DND-41 (cell line): Measurements from ENCODE around the gene TOMM22.

ENCODE experiments used
- ATAC-seq: fragments of 200-7000 bp; cut with Tn5 transposase; 3 replicates; pipeline ENCODE4 v1.9.1; 2021; ENCODE audit warnings: low read depth; ENCODE audit not compliant: insufficient read depth
- DNase-seq: peaks from one replicate; pipeline ENCODE4 v3.0.0-alpha.2; 2020
- H2AFZ ChIP-seq: 2 replicates; pipeline ENCODE4 v1.6.0; 2012; ENCODE audit warnings: low read depth, low read length
- H3K27ac ChIP-seq: 2 replicates; pipeline ENCODE4 v1.5.1; 2012; ENCODE audit warnings: low read length, inconsistent platforms
- H3K27me3 ChIP-seq: fragments of 200-600 bp; sonication (generic); 2 replicates; pipeline ENCODE4 v1.6.0; 2012; ENCODE audit warnings: low read length, mild to moderate bottlenecking, inconsistent platforms; ENCODE audit not compliant: insufficient read depth, poor library complexity
- H3K36me3 ChIP-seq: 2 replicates; pipeline ENCODE4 v1.5.1; 2012; ENCODE audit warnings: low read length, inconsistent platforms; ENCODE audit not compliant: insufficient read depth
- H3K4me1 ChIP-seq: 2 replicates; pipeline ENCODE4 v1.5.1; 2012; ENCODE audit warnings: mild to moderate bottlenecking, low read length; ENCODE audit not compliant: insufficient read depth
- H3K4me2 ChIP-seq: 2 replicates; pipeline ENCODE4 v1.6.0; 2012; ENCODE audit warnings: mild to moderate bottlenecking, moderate library complexity, low read length, inconsistent platforms; ENCODE audit not compliant: insufficient read depth
- H3K4me3 ChIP-seq, 2 experiments: fragments of 200-600 bp in 1 of 2; shearing (Covaris generic) in 1 of 2; 2 replicates each; pipeline ENCODE4 v1.5.1; 2012 to 2016; ENCODE audit warnings: inconsistent platforms in 2 of 2, low read length in 2 of 2, mild to moderate bottlenecking in 2 of 2, low read depth in 1 of 2, moderate library complexity in 1 of 2
- H3K79me2 ChIP-seq: 2 replicates; pipeline ENCODE4 v1.6.0; 2012; ENCODE audit warnings: low read length, inconsistent platforms; ENCODE audit not compliant: insufficient read depth
- H3K9ac ChIP-seq: 2 replicates; pipeline ENCODE4 v1.6.0; 2012; ENCODE audit warnings: low read depth, mild to moderate bottlenecking, inconsistent platforms, low read length, moderate library complexity
- H3K9me3 ChIP-seq: 2 replicates; pipeline ENCODE4 v1.5.1; 2012; ENCODE audit warnings: low read length, moderate library complexity, mild to moderate bottlenecking, inconsistent platforms; ENCODE audit not compliant: insufficient read depth, severe bottlenecking
- H4K20me1 ChIP-seq: 2 replicates; pipeline ENCODE4 v1.6.0; 2012; ENCODE audit warnings: low read length; ENCODE audit not compliant: insufficient read depth
- EZH2 ChIP-seq: IDR thresholded peaks from 3 replicates; pipeline ENCODE4 v1.6.1; 2012; ENCODE audit warnings: borderline replicate concordance, low read depth, mild to moderate bottlenecking, moderate library complexity, low read length, inconsistent platforms; ENCODE audit not compliant: severe bottlenecking
- TF ChIP-seq, protein P1 (sequence below): IDR thresholded peaks from 2 replicates; pipeline ENCODE4 v1.5.1; 2012; ENCODE audit warnings: borderline replicate concordance, low read length, moderate library complexity, mild to moderate bottlenecking; ENCODE audit not compliant: poor library complexity, severe bottlenecking; ENCODE audit errors: extremely low read depth

TOMM22 gene

DNA sequence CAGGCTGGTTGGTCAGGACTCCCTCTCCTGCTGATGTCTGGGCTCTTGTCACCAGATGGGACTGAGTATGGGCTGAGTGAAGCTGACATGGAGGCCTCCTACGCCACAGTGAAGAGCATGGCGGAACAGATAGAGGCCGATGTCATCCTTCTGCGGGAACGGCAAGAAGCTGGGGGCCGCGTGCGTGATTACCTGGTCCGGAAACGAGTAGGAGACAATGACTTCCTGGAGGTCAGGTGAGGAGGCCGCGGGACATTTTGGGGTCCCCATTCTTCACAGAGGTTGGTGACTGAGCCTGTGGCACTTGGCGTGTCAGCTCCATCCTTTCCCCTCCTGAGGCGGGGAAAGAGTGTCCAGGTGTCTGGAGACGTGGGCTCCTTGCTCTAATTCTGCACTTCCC is 34.1 kb downstream of the TOMM22 start:
- Histone ChIP-seq H3K27ac (no peak overlapping the region), H2AFZ (no peak overlapping the region), H3K4me1 (peaks cover 8% of the 10 kb centered on the region; the same call in 1 of the 2 replicates), H3K4me3 (no peak overlapping the region), H3K79me2 (peaks cover 75% of the 10 kb centered on the region), H3K27me3 (no peaks in the 10 kb centered on the region), H3K9me3 (no peaks in the 10 kb centered on the region), H3K4me2 (no peak overlapping the region), H3K36me3 (peaks cover 71% of the 10 kb centered on the region), H3K9ac (no peak overlapping the region), H4K20me1 (peaks cover 59% of the 10 kb centered on the region)
- ATAC-seq (no peak), DNase-seq (no peak)
- TF ChIP-seq, protein P1, sequence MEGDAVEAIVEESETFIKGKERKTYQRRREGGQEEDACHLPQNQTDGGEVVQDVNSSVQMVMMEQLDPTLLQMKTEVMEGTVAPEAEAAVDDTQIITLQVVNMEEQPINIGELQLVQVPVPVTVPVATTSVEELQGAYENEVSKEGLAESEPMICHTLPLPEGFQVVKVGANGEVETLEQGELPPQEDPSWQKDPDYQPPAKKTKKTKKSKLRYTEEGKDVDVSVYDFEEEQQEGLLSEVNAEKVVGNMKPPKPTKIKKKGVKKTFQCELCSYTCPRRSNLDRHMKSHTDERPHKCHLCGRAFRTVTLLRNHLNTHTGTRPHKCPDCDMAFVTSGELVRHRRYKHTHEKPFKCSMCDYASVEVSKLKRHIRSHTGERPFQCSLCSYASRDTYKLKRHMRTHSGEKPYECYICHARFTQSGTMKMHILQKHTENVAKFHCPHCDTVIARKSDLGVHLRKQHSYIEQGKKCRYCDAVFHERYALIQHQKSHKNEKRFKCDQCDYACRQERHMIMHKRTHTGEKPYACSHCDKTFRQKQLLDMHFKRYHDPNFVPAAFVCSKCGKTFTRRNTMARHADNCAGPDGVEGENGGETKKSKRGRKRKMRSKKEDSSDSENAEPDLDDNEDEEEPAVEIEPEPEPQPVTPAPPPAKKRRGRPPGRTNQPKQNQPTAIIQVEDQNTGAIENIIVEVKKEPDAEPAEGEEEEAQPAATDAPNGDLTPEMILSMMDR = no peak
- TF ChIP-seq EZH2 = no peak

DNA sequence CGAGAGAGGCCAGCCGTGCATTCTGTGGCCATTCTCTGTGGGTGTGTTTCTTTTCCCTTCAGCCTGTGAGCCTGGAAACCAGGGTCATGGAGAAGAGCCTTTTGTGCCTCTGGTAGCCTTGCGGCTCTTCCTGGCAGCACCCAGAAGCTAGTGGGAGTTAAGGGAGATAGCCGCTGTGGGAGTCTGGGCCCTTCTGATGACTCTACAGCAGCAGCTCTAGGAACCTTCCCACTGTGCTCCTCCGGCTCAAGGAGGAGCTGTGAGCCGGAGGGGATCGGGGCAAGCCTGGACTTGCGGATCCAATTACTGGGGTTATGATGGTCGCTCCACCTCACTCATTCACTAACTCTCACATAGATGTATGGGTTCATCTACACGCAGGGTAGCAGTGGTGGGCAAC is 34.5 kb downstream of the TOMM22 start:
- no peak overlapping the region for H2AFZ ChIP-seq
- no peaks in the 10 kb centered on the region for H3K9me3 ChIP-seq
- H3K4me3 ChIP-seq = no peak overlapping the region
- peaks cover 70% of the 10 kb centered on the region for H3K36me3 ChIP-seq
- no peak overlapping the region for H3K4me2 ChIP-seq
- ATAC-seq (no peak), DNase-seq (no peak)
- H3K27me3 ChIP-seq = no peaks in the 10 kb centered on the region
- H4K20me1 ChIP-seq = peaks cover 58% of the 10 kb centered on the region
- no peak overlapping the region for H3K27ac ChIP-seq
- H3K9ac ChIP-seq = no peak overlapping the region
- peaks cover 8% of the 10 kb centered on the region; the same call in 1 of the 2 replicates for H3K4me1 ChIP-seq
- TF ChIP-seq, protein P1 = no peak
- TF ChIP-seq EZH2 = no peak
- H3K79me2 ChIP-seq = peaks cover 71% of the 10 kb centered on the region

DNA sequence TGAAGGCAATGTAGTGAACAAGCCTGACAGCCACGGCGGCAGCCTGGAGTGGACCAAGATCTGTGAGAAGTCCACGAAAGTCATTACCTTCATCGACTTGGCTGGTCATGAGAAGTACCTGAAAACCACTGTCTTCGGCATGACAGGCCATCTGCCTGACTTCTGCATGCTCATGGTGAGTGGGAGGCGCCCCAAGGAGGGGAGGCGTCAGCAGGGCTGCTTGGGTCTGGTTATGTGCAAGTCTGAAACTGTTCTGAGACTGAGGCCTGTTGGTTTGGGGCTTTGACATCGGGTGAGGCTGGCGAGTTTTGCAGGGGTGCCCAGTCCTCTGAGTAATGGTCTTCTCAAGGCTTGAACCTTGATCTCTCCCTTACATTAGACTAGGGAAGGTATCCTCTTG is 35.1 kb downstream of the TOMM22 start:
- DNase-seq (no peak), ATAC-seq (no peak)
- Histone ChIP-seq H3K9me3 (no peaks in the 10 kb centered on the region), H3K36me3 (peaks cover 74% of the 10 kb centered on the region), H3K4me3 (no peak overlapping the region), H3K4me2 (no peak overlapping the region), H3K9ac (no peak overlapping the region), H3K79me2 (peaks cover 65% of the 10 kb centered on the region), H3K27ac (no peak overlapping the region), H3K27me3 (no peaks in the 10 kb centered on the region), H4K20me1 (peaks cover 55% of the 10 kb centered on the region), H3K4me1 (peaks cover 8% of the 10 kb centered on the region; the same call in 1 of the 2 replicates), H2AFZ (no peak overlapping the region)
- no peak for TF ChIP-seq EZH2
- TF ChIP-seq, protein P1 = no peak

DNA sequence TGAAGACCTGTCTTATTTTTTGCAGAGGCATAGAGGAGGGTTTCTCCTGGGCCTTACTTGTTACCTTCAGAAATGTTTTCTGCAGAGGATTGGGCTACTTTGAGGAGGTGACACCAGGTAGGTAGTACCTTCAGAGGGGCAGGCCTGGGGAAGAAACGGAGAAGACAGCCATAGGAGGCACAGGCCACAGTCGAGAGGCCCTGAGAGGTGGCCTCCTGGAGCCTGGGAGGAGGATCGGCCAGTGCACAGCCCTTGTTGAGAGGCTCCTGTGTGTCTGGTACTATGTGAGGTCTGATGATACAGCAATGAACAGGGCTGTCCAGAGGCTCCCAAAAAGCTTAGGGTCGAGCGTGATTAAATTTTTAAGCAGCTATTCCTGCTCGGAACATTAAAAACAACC is 35.5 kb downstream of the TOMM22 start:
- H3K9ac ChIP-seq = no peak overlapping the region
- TF ChIP-seq, protein P1 = no peak
- TF ChIP-seq EZH2 = no peak
- H4K20me1 ChIP-seq = peaks cover 52% of the 10 kb centered on the region

More for the DNA sequence above, 35.5 kb downstream of the TOMM22 start:
- DNase-seq = no peak
- no peak for ATAC-seq
- peaks cover 8% of the 10 kb centered on the region; the same call in 1 of the 2 replicates for H3K4me1 ChIP-seq
- H3K4me3 ChIP-seq = no peak overlapping the region
- peaks cover 61% of the 10 kb centered on the region for H3K79me2 ChIP-seq
- H3K27me3 ChIP-seq = no peaks in the 10 kb centered on the region
- no peak overlapping the region for H2AFZ ChIP-seq
- no peaks in the 10 kb centered on the region for H3K9me3 ChIP-seq
- H3K4me2 ChIP-seq = no peak overlapping the region
- peaks cover 73% of the 10 kb centered on the region for H3K36me3 ChIP-seq
- no peak overlapping the region for H3K27ac ChIP-seq
